GM18867 (cell line): ENCODE measurements around the gene ZFAND3.

Source experiments
- ATAC-seq: cut with Tn5 transposase; IDR thresholded peaks from one replicate; pipeline ENCODE4 v1.9.1; 2021; ENCODE audit warnings: mild to moderate bottlenecking, moderate library complexity; ENCODE audit not compliant: unreplicated experiment

ZFAND3 gene

DNA sequence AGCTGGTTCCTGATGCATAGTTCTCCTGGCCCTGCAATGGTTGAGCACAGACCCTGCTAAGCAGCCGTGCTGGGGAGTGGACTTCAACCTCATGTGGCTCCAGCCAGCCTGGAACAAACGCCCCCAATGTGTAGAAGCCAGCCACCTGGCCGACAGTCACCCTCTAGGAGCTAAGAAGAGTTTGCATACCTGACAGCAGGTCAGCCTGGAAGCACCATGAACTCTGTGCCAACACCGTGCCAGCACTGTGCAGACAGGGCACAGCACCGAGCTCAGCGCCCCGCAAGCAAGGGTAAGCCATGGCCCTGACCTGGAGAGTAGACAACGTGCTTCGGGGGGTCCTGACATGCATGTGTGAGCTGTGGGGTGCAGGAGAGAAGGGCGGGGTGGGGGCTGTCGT lies 356.3 kb downstream of the ZFAND3 start:
- no peak for ATAC-seq

GRCh38 chr6:38176797-38177751 lies 357.5 kb downstream of the ZFAND3 start:
- no peak for ATAC-seq

DNA sequence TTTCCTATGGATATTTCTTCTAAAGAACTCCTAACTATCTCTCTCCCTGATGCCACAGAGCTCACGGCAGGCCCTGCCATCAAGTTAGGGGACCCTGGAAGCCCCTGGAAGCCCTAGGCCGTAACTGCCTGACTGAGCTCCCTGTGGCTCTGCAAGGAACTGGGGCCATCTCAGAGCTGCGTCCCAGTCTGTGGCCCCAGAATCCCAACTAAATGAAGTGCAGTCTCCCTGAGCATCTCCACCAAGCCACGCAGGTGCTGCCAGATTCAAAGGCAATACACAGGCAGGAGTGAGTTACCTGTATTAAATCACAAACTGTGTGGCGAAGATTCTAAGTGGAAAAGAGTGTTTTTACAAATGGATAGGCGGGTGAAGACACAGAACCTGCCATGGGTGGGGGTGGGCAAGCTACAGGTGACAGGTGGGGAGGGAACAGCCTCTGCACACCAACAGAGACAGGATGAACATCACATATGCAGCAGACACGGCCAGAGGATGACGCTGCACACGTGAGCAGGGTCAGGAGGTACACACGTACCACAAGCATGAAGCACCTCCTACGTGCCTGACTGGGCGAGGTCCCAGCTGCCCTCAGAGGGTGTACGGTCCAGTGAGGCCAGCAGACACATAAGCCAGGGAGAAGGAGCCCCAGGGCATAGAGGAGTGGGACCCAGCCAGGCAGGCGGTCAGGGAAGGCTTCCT lies 358.5 kb downstream of the ZFAND3 start:
- ATAC-seq, result no peak

- no peak for ATAC-seq
These were observed 359.0 kb downstream of the ZFAND3 start for GRCh38 chr6:38178584-38178886.

DNA sequence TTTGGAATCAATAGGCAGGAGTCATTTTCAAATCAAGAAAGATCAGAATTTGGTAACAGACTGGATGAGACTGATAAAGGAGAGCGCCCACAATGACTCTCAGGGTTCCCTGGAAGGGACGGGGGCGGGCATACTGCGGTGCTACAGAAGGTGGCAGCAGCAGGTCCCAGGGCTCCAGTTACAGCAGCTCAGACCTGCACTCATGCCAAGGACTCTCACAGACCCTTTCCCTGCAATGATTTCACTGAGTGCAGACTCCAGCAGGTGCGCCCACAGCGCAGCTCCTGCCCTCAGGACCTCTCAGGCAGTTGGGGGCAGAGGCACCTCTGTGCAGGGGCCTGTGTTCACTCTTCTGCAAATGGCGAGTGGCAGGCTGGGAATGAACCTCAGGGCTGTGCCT lies 359.8 kb downstream of the ZFAND3 start:
- no peak for ATAC-seq

DNA sequence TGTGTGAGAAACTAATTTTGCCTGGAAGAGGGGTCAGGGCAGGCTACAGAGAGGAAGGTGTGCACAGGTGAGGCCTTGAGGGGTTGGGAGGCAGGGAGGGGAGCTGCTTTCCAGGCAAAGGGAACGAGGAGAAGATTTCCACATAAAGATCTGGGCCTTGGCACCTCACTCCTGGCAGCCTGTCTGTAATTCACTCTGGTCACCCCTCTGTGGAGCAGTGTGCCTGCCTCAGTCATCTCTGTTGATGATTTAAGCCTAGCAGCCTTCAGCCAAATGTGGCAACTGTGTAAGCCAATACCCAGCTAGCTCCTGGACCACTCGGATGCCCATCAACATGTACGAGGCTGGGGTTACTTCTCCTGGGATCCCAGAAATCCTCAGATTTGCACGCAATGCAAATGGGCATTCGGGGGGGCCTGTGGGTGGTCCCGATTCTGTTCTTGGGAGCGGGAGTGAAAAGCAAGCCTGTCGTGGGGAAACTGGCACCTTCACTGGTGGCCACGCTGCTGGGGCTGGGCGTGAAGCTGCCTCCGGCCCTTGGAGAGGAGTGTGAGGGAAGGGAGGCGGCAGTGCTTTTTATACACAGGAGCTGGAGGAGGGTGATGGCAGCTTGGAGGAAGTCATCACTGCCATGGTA lies 360.4 kb downstream of the ZFAND3 start:
- no peak for ATAC-seq

DNA sequence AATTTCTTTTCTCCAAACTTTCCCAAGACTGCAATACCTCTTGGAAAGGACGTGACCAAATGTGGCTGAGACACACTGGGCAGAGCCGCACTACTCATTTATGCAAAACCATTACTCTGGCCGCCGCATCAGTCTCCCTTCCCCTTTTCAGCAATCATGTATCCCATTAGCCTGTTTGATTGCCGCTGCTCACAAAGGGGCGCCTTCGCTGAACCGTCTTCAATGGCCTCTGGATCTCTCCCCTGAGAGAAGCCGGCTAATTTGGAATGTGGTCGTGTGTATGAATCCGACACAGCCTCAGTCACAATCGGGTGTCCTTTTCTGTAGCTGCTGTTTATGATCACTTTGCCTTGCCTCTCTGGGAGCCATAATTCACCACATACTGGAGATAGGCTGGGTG lies 361.1 kb downstream of the ZFAND3 start:
- ATAC-seq, result no peak

DNA sequence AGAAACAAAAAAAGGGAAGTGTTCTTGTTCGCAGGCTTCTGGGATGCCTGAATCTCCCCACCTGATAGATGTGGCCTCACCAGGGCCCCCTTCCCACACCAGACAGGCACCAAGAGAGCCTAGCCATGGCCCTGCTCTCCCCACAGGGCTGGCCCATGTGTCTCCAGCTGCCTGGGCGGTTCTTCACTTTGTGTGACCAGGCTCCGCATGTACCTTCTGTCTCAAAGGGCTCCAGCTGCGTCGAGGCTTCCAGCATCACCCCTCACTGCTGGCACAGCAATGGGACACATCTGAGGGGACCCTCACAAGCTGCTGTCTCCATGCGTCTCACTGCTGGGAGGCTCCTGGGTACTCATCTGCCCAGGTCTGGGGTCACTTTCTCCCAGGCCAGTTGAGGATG lies 362.9 kb downstream of the ZFAND3 start:
- no peak for ATAC-seq

GRCh38 chr6:38183856-38184584 lies 364.5 kb downstream of the ZFAND3 start:
- ATAC-seq, result no peak

GRCh38 chr6:38184585-38185080 lies 365.1 kb downstream of the ZFAND3 start:
- ATAC-seq, result no peak

GRCh38 chr6:38185244-38185643 lies 365.7 kb downstream of the ZFAND3 start:
- no peak for ATAC-seq

- ATAC-seq, result no peak
These were observed 366.2 kb downstream of the ZFAND3 start for GRCh38 chr6:38185752-38186151.

- no peak for ATAC-seq
These were observed 367.8 kb downstream of the ZFAND3 start for GRCh38 chr6:38187325-38187724.

DNA sequence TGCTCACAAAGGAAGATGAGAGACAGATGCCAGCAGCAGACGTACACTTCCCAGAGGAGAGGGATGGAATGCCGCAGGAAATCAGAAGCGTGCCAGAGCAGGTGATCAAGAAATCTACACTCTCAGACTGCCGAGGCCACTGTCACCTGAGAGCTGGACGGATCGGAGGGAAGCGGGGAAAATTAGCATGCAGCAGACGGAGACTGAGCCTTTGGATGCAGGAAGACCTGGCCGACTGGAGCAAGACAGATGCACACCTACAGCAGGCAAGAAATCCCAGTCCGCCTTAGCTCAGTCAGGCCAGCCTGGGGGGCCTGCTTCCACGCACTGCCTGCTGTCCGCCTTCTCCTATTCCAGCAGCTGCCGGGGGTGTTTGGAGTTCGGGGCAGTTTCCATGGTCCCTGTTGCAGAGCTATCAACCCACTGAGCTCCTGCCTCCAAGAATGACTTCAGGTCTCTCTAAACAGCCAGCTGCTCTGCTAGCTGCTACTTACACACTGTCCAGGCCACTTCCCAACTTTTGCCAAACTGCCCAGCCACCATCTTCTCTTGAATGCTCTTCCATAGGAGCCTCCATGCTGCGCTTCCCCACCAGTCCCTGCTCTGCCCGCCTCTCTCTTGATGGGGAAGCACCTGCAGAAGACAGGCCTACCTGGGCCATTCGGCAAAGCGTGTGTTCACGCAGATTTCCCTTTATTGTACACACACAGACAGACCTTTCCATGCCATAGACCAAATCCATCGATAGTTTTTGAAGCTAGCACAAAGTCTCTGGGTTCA lies 368.5 kb downstream of the ZFAND3 start:
- no peak for ATAC-seq

DNA sequence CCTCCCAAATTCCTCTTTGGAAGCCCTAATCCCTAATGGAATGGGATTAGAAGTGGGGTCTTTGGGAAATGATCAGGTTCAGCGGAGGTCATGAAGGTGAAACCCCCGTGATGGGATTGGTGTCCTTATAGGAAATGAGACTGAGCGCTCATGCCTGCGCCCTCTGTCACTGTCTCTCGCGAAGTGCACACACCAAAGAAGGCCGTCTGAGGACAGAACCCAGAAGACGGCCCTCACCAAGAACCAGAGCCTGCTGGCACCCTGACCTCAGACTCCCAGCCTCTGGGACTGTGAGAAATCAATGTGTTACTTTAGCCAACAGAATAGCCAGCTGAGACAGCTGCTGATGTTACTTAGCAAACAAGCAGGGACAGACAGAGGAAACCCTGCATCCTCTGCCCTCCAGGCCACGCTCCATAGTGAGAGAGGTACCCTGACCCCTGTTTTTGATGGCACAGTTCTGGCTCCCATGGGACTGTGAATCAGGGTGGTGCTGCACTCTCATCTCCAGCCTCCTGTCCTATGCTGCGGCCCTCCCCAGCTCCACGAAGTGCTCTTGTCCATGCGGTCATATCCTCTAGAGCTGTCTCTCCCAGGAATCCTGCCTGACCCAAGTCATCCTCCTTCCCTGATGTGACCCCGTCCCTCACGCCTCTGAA lies 369.3 kb downstream of the ZFAND3 start:
- ATAC-seq, result no peak

DNA sequence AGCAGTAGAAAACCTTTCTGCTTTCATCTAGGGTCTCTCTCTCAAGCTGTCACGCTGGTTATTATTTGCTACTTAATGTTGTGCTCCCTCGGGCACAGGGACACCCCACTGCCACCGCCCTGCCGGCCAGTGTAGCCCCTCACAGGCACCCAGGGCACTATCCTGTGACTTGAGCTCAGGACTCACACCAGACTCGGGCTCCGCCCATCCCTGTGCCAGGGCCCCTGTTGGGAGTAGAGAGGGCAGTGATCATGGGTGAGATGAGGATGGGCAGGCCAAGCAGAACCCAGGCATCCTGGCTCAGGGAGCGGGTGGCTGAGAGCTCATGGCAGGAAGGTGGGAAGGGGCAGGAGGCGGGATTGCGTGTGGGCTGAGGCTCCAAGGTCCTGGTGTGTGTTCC lies 371.9 kb downstream of the ZFAND3 start:
- ATAC-seq, result no peak

- ATAC-seq, result no peak
These were observed 372.5 kb downstream of the ZFAND3 start for GRCh38 chr6:38192011-38192410.

- no peak for ATAC-seq
These were observed 373.0 kb downstream of the ZFAND3 start for GRCh38 chr6:38192487-38192886.

- no peak for ATAC-seq
These were observed 373.5 kb downstream of the ZFAND3 start for GRCh38 chr6:38193051-38193450.
